SK-MEL-5 (cell line): ENCODE measurements around the gene HUNK. TPM values are rescaled to one million over a fixed set of nuclear protein-coding genes. Genes with fewer than 3 reads are reported as not detected.

Source experiments
- DNase-seq: peaks from one replicate; pipeline ENCODE4 v3.0.0-alpha.2; 2016; ENCODE audit warnings: low read depth, low spot score
- in situ Hi-C: cut with HindIII; loops from 2 replicates; pipeline ENCODE4 v1.10.0; 2016; ENCODE audit warnings: low sequenced_read_pairs, high pct_unique_total_duplicates, low pct_unique_long_range_greater_than_20kb
- total RNA-seq: library from RNA; depleted of rRNA; stranded (reverse); fragments of >200 nt; shearing (Covaris generic); gene quantifications from 2 replicates; pipeline ENCODE4 v1.2.3, GENCODE V29; 2014

HUNK gene
- total RNA-seq, 1 experiment from 2014 or later: 0.05 TPM

- DNase-seq: no peak
- in situ Hi-C loops: no loop called here
Measured at GRCh38 chr21:31886915-31887314, 14.1 kb downstream of the HUNK start.

DNA sequence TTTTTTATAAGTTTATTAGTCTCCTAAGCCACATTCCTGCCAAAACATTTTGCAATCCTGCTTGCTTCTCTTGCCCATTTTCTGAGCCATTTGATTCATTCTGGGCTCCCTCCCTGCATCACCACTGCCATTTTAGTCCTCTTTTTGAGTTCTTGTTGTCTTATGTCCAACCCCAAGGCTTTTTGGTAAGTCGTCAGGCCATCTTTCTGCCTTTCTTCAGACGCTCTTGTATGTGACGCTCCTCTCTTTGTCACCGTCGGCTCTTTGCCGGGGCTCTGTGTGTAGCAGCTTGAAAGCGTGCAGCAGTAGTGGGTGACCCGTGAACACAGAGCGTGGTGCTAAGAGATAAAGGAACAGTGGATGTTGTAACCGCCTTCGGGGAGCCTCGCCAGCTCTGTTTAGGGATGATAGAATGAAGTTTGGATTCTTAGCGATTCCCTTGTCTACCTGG lies 14.6 kb downstream of the HUNK start:
- in situ Hi-C loops: no loop called here
- no peak for DNase-seq

GRCh38 chr21:31888936-31889371 lies 16.1 kb downstream of the HUNK start:
- in situ Hi-C loops: no loop called here

DNA sequence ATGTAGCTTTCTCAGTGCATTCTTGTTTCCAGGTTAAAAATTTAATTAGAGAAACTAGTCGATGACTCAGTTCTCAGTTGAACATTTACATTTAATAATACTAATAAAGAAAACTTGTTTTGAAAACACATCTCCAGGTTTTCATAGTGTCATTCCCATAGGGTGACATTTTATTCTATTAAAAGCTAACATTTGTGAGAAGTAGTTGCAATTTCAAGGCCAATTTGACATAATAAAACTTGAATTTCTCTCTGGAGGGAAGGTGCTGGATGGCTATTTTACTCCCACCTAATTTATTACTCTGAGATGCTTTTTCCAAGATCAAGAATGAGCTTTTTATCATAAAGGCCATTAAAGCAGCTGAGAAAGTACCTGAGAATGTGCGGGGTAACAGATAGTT lies 16.6 kb downstream of the HUNK start:
- no peak for DNase-seq
- in situ Hi-C loops: no loop called here

More at GRCh38 chr21:31888936-31889371, 16.1 kb downstream of the HUNK start:
- no peak for DNase-seq

DNA sequence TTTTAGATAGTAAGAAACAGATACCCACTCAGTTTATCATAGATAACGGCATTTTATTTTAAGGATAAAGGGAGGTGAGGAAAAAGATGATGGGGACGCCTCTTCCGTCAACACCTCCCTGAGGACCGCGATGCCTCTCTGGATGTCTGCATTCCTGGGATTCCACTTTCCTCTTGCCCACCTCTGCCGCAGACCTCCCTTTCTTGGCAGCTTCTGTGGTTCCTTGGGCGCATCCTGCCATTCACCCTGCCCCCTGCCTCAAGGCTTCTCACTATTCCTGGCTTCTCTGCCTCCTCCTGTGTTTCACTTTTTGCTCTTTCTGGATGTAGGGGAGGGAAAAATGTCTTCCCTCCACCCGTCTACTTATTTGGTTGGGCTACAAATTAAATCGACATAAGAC lies 19.9 kb downstream of the HUNK start:
- in situ Hi-C loops: no loop called here
- DNase-seq: no peak

DNA sequence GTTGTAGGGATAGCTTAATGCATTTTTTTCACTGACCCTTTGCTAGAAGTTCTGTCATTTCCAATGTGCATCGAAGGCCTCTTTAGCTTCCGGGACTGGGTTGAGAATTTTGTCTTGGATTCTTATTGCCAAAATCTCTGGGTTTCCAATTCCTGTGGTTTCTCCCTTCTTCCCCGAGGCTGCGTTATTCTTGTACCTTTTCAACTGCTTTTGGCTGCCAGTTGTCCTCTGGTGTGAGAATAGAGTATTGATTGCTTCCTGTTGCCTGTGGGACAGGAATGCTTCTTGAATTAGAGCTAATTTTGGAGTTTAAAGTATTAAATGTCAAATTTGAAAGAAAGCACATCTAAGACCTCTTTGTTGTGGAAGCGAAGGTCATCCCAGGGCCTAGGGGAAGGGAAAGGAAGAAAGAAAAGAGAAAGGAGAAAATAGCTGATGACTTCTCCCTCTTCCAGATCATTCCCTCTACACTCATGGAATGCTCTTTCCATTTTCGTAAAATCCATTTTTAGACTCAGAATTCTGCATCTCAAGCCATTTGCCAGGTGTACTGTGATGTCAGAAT lies 21.1 kb downstream of the HUNK start:
- in situ Hi-C loops: no loop called here
- peak; percentile 33 for DNase-seq

DNA sequence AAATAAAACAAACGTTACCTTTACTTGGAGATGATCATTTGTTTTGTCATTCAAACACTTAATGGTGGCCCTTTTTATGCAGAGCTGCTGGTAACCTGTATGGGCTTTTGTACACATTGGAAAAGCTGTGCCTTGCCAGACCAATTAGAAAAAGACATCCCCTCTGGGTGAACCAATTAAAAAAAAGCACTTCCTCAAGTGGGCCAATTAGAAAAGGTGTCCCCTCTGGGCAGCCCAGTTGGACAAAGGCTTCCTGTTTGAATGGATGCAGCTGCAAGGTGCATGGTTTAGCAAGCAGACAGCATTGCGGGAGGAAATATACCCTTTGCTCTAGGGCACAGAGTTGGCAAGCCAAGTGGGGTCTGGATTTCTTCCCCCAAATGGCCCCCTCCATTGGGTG lies 21.6 kb downstream of the HUNK start:
- DNase-seq: peak; percentile 32
- in situ Hi-C loops: no loop called here

GRCh38 chr21:31895077-31895835 lies 22.4 kb downstream of the HUNK start:
- no peak for DNase-seq
- in situ Hi-C loops: no loop called here

DNA sequence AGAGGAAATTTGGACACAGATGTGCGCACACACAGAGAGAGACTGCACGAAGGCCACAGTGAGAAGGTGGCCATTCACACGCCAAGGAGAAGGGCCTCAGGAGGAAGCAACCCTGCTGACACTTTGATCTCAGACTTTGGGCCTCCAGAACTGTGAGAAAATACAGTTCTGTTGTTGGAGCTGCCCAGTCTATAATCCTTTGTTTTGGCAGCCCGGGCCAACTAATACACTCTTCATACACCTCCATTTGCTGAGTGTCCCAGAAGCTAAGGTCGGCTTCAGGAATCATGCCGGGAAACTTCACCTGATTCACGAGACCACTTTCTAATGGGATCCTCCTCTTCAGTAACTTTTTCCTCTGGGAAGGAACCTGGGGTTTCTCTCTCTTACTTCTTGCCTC lies 23.2 kb downstream of the HUNK start:
- DNase-seq: no peak
- in situ Hi-C loops: no loop called here

DNA sequence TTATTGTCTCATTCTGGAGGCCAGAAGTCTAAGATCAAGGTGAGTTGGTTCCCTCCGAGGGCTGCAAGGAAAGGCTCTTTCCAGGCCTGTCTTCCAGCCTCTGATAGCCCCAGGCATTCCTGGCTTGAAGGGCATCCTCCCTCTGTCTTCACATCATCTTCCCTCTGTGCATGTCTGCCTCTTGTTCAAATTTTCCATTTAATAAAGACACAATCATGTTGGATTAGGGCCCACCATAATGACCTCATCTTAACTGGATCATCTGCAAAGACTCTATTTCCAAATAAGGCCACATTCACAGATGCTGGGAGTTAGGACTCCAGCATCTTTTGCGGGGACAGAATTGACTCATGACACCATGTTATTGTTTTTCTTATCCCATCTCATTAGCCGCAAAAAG lies 24.5 kb downstream of the HUNK start:
- DNase-seq: no peak
- in situ Hi-C loops: no loop called here

DNA sequence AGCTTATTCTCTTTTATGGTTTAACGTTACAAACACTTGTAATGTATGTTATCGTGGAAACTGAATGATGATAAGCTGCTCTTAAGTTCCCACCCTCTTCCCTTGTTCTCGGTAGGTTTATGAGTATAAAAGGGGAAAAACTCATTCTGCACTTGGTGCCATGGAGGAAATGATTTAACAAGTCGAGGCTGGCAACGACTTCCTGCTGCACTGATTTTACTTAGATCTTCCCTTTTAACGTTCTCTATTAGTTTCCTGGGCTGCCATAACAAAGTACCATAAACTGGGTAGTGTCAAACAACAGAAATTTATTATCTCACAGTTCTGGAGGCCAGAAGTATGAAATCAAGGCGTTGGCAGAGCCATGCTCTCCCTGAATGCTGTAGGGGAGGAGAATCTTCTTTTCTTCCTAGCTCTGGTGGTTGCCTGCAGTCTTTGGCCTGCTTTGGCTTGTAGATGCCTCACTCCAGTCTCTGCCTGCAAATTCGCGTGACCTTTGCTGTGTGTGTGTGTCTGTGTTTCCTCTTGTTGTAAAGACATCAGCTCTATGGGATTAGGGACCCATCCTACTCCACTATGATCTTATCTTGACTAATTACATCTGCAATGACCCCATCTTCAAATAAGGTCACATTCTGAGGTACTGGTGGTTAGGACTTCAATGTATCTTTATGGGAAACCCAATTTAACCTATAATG lies 26.3 kb downstream of the HUNK start:
- DNase-seq: no peak
- in situ Hi-C loops: no loop called here

GRCh38 chr21:31900121-31900895 lies 27.5 kb downstream of the HUNK start:
- in situ Hi-C loops: no loop called here
- no peak for DNase-seq

- in situ Hi-C loops: no loop called here
- no peak for DNase-seq
Measured at GRCh38 chr21:31901315-31901714, 28.5 kb downstream of the HUNK start.

- DNase-seq: no peak
- in situ Hi-C loops: no loop called here
Measured at GRCh38 chr21:31902438-31902837, 29.6 kb downstream of the HUNK start.

DNA sequence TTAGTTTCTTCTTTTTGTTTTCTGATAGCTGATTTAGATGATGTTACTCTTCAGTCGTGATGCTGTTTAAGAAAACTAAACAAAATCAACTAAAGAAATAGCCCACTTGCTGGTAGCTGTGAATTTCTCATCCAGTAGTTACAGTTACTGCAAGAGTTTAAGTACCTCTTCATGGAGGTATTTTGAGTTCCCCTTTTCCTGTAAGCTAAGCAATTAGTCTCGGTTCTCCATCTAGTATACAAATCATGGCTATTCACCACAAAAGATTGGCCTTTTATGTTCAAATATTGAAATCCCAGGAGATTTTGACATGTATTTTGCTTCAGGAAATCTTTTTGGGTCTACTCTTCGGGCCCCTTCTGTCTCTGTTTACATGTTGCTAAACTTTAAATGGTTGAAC lies 31.1 kb downstream of the HUNK start:
- in situ Hi-C loops: no loop called here
- no peak for DNase-seq

GRCh38 chr21:31905503-31906451 lies 33.0 kb downstream of the HUNK start:
- in situ Hi-C loops: no loop called here
- DNase-seq: no peak
